GM12878 (cell line): ENCODE results near the gene GTPBP1.

Source experiments
- BRCA1 ChIP-seq: IDR thresholded peaks from 2 replicates; pipeline ENCODE4 v1.6.1; 2011; ENCODE audit warnings: low read depth, low read length, improper control_type of control experiment
- MXI1 ChIP-seq: fragments of 150-350 bp; IDR thresholded peaks from 2 replicates; pipeline ENCODE4 v1.6.1; 2011; ENCODE audit warnings: low read depth, mild to moderate bottlenecking, inconsistent platforms, low read length, improper control_type of control experiment
- NFIC ChIP-seq: IDR thresholded peaks from 2 replicates; pipeline ENCODE4 v1.6.1; 2012; ENCODE audit warnings: low read depth, mild to moderate bottlenecking, inconsistent platforms, low read length, moderate library complexity
- POLR2A ChIP-seq: IDR thresholded peaks from 2 replicates; pipeline ENCODE4 v1.6.1; 2011; ENCODE audit warnings: low read depth, mild to moderate bottlenecking, low read length
- ZNF274 ChIP-seq: IDR thresholded peaks from one replicate; pipeline ENCODE4 v1.8.0; 2011; ENCODE audit not compliant: insufficient read length, insufficient read depth
- TF ChIP-seq, protein P1 (sequence below): IDR thresholded peaks from 2 replicates; pipeline ENCODE4 v1.6.1; 2011; ENCODE audit warnings: borderline replicate concordance, low read depth, mild to moderate bottlenecking, moderate library complexity, mixed read lengths, low read length; ENCODE audit not compliant: insufficient read depth; ENCODE audit errors: extremely low read length
- TF ChIP-seq, protein P2 (sequence below): IDR thresholded peaks from 2 replicates; pipeline ENCODE4 v1.6.1; 2012; ENCODE audit warnings: low read depth, low read length, improper control_type of control experiment
- TF ChIP-seq, protein P3 (sequence below), 3 experiments: IDR thresholded peaks in 2 of 3; conservative IDR thresholded peaks in 1 of 3; 2 replicates each; pipeline ENCODE4 v1.5.1; 2011; ENCODE audit warnings: low read depth in 3 of 3, low read length in 3 of 3, mild to moderate bottlenecking in 3 of 3, control low read depth in 2 of 3, moderate library complexity in 2 of 3, inconsistent platforms in 1 of 3, mixed read lengths in 1 of 3; ENCODE audit not compliant: control insufficient read depth in 2 of 3, insufficient read depth in 1 of 3; ENCODE audit errors: extremely low read depth in 1 of 3

DNA sequence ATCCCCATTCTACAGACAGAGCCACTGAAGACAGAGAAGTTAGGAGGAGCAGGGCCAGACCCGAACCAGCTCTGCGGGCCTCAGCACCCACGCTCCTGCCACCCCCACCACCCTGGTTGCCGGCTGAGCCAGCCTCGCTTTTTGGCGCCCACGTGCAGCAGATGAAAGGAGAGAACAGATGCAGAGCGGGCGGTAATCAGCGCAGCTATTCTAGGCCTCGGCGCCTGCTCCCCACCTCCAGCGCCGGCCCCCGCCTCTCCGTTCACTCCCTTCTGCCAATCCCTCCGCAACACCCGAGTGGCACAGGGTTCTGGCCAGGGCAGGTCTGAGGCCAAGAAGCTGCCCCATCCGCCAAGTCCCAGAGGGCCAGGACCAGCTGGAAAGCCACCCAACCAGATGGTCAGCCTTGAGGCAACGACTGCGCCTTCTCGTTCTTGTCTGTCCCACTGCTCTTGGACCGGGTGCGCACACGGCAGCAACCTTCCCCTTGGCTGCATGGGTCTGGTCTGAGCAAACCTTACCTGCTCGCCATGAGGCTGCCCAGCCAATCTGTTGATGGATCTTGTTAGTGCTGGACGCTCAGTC lies 71.4 kb downstream of the GTPBP1 start:
- TF ChIP-seq BRCA1: no peak
- no peak for TF ChIP-seq MXI1
- no peak for TF ChIP-seq POLR2A
- TF ChIP-seq, protein P1, sequence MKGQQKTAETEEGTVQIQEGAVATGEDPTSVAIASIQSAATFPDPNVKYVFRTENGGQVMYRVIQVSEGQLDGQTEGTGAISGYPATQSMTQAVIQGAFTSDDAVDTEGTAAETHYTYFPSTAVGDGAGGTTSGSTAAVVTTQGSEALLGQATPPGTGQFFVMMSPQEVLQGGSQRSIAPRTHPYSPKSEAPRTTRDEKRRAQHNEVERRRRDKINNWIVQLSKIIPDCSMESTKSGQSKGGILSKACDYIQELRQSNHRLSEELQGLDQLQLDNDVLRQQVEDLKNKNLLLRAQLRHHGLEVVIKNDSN: no peak
- TF ChIP-seq, protein P2, sequence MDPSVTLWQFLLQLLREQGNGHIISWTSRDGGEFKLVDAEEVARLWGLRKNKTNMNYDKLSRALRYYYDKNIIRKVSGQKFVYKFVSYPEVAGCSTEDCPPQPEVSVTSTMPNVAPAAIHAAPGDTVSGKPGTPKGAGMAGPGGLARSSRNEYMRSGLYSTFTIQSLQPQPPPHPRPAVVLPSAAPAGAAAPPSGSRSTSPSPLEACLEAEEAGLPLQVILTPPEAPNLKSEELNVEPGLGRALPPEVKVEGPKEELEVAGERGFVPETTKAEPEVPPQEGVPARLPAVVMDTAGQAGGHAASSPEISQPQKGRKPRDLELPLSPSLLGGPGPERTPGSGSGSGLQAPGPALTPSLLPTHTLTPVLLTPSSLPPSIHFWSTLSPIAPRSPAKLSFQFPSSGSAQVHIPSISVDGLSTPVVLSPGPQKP: no peak
- TF ChIP-seq, protein P3, sequence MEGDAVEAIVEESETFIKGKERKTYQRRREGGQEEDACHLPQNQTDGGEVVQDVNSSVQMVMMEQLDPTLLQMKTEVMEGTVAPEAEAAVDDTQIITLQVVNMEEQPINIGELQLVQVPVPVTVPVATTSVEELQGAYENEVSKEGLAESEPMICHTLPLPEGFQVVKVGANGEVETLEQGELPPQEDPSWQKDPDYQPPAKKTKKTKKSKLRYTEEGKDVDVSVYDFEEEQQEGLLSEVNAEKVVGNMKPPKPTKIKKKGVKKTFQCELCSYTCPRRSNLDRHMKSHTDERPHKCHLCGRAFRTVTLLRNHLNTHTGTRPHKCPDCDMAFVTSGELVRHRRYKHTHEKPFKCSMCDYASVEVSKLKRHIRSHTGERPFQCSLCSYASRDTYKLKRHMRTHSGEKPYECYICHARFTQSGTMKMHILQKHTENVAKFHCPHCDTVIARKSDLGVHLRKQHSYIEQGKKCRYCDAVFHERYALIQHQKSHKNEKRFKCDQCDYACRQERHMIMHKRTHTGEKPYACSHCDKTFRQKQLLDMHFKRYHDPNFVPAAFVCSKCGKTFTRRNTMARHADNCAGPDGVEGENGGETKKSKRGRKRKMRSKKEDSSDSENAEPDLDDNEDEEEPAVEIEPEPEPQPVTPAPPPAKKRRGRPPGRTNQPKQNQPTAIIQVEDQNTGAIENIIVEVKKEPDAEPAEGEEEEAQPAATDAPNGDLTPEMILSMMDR (IDR thresholded peaks at IDR 0.05 in 2 of 3, conservative IDR thresholded peaks at IDR 0.05 in 1 of 3; ENCODE audit: control insufficient read depth in 2 of 3, extremely low read depth in 1 of 3, insufficient read depth in 1 of 3, low read depth in 3 of 3, low read length in 3 of 3): no peak
- TF ChIP-seq ZNF274: no peak
- no peak for TF ChIP-seq NFIC
